PFSK-1 (cell line): ENCODE data around the gene DNAH1.

Experiments
- POLR2AphosphoS5 ChIP-seq: IDR thresholded peaks from 2 replicates; pipeline ENCODE4 v1.6.1; 2012; ENCODE audit warnings: low read depth, mild to moderate bottlenecking, control low read depth, low read length, moderate library complexity
- SIN3A ChIP-seq: IDR thresholded peaks from 2 replicates; pipeline ENCODE4 v1.6.1; 2012; ENCODE audit warnings: mild to moderate bottlenecking, low read length, moderate library complexity, borderline replicate concordance; ENCODE audit not compliant: insufficient read depth
- TF ChIP-seq, protein P1 (sequence below), 2 experiments: IDR thresholded peaks; 2 replicates each; pipeline versions ENCODE4 v1.6.1 to v1.8.0; 2011 to 2012; ENCODE audit warnings: low read depth in 2 of 2, low read length in 2 of 2, control low read depth in 1 of 2, inconsistent platforms in 1 of 2, mild to moderate bottlenecking in 1 of 2, moderate library complexity in 1 of 2; ENCODE audit not compliant: insufficient read depth in 1 of 2

DNA sequence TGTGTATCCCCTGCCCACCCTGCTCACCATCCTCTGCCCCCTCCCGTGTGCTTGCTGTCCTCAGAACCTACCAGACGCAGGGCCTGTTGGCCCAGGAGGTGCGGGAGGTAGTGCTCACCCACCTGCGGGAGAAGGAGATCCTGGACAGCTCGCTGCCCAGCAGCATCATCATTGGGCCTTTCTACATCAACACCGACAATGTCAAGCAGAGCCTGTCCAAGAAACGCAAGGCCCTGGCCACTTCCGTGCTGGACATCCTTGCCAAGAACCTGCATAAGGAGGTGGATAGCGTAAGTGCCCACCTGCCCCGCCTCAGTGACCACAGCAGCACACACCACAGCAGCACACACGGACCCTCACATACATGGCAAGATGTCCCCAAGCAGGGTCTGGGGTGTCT is 33.0 kb downstream of the DNAH1 start:
- TF ChIP-seq POLR2AphosphoS5 (no peak), SIN3A (no peak)
- TF ChIP-seq, protein P1, sequence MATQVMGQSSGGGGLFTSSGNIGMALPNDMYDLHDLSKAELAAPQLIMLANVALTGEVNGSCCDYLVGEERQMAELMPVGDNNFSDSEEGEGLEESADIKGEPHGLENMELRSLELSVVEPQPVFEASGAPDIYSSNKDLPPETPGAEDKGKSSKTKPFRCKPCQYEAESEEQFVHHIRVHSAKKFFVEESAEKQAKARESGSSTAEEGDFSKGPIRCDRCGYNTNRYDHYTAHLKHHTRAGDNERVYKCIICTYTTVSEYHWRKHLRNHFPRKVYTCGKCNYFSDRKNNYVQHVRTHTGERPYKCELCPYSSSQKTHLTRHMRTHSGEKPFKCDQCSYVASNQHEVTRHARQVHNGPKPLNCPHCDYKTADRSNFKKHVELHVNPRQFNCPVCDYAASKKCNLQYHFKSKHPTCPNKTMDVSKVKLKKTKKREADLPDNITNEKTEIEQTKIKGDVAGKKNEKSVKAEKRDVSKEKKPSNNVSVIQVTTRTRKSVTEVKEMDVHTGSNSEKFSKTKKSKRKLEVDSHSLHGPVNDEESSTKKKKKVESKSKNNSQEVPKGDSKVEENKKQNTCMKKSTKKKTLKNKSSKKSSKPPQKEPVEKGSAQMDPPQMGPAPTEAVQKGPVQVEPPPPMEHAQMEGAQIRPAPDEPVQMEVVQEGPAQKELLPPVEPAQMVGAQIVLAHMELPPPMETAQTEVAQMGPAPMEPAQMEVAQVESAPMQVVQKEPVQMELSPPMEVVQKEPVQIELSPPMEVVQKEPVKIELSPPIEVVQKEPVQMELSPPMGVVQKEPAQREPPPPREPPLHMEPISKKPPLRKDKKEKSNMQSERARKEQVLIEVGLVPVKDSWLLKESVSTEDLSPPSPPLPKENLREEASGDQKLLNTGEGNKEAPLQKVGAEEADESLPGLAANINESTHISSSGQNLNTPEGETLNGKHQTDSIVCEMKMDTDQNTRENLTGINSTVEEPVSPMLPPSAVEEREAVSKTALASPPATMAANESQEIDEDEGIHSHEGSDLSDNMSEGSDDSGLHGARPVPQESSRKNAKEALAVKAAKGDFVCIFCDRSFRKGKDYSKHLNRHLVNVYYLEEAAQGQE (IDR thresholded peaks at IDR 0.05; ENCODE audit: insufficient read depth in 1 of 2, low read depth in 2 of 2, low read length in 2 of 2): no peak
